Stimulated activated CD4-positive, alpha-beta T cell treated with anti-CD3 and anti-CD28 coated beads, Interleukin-1b, Interleukin-23, amount 100 ng/mL, for 48 hours (primary cell): ENCODE measurements around the gene KRTAP5-5.
"Not testable (repeated sequence)": the region's sequence is repeated elsewhere in the genome, so short reads cannot be mapped to it uniquely, and the experiment has no call there.

Experiments
- DNase-seq: peaks from one replicate; pipeline ENCODE4 v3.0.0-alpha.2; 2020

The KRTAP5-5 gene

DNA sequence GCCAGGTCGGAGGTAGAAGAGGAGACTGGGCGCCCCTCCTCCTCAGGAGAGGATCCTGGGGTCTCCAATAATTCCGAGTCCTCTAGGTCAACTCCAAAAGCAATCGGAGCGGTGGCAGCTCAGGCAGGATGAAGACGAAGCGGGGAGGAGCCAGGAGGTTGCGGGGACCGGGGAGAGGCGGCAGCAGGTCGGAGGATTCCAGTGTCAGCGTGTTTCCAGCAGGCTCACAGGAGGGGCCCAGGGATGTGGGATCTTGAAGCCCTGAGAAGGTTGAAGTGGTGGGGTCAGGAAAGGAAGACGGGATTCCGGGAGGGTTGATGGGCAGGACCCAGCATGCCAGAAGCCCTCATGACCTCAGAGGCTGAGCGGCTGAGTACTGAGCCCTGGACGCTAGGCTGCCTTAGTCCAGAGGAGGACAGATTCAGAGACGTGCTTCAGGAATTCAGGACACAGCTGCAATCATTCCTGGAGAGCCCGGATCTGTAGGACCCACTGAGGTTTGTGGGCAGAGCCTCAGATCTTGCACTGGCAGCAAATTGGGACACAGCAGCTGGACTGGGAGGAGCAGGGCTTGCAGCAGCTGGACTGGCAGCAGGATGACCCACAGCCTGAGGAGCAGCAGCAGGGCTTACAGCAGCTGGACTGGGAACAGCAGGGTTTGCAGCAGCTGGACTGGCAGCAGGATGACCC lies 22.3 kb upstream of the KRTAP5-5 start:
- not testable (repeated sequence) for DNase-seq

DNA sequence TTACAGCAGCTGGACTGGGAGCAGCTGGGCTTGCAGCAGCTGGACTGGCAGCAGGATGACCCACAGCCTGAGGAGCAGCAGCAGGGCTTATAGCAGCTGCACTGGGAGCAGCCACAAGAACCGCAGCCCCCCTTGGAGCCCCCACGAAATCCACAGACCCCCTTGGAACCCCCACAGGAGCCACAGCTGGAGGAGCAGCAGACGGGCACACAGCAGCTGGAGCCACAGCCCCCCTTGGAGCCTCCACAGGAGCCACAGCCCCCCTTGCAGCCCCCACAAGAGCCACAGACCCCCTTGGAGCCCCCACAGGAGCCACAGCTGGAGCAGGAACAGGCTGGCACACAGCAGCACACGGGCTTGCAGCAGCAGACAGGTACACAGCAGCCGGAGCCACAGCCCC lies 21.7 kb upstream of the KRTAP5-5 start:
- not testable (repeated sequence) for DNase-seq

DNA sequence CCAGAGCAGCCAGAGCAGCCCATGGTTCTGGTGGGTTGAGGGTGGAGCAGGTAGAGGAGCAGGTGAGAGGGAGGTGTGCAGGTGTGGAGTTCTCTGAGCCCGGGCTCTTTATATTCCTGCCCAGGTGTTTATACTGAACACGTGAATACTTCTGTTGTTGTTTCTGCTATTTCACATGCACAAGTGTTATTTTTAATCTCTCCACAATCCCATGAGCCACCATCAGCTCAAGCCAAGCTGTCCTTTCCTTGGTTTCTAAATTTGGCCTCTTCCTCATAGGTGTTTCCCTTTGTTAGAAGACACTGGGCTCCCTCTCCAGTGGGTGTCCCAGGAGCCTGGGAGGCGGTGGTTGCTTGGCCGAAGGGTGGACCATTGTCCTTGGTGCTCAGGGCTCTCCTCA lies 21.2 kb upstream of the KRTAP5-5 start, which contains the start of gene KRTAP5-3:
TSS of gene KRTAP5-3 (minus strand) at position 101 of the 400 bp plus-strand sequence. CDS start at position 23, 78 bp downstream.
- DNase-seq = no peak

DNA sequence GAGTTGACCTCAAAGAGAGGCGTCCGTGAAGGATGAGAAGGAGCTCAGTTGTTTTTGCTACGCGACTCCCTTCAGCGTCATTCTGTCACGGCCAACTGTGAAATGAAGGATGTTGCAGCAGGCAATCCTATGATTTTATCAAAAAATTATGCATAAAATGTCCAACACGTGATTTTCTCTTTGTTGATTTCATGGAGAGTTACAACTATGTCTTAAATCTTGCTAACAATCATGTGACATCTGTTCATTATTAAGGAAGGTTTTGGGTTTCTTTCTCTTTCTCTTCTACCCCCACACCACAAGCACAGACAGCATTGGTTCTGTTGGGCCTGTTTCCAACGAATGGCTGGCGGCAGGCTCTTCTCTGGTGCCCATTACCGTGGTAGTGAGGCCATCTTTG lies 11.3 kb upstream of the KRTAP5-5 start:
- no peak for DNase-seq

DNA sequence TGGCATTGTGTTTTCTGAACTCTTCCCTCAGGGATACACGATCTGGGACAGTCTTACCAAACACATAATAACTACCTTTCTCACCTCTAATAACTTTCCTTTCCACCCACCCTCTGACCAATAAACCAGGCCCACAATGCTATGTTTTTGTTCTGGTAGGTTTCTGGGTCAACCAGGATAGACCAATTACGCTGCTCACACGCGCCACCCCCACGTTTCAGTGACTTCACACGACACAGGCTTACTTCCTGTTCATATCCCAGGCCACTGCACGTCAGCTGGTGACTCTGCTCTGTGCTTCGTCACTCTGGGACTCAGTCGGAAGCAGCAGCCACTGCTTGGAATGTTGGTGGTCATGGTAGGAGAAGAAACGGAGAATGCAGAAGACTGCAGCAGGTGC lies 10.1 kb upstream of the KRTAP5-5 start:
- DNase-seq = no peak

DNA sequence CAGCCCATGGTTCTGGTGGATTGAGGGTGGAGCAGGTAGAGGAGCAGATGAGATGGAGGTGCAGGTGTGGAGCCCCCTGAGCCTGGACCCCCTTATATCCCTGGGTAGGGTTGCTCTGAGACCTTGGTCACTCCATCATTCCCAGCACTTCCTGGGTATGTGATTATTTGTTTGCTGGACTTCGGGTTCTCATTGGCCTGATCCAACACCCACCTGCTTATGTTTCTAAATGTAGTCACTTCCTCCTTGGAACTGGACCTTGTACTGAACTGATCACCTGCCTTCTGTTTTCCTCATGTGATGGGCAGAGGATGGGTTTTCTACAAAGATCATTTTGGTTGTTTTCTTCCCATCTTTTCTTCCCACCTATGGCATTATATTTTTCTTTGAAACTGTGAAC lies 7.5 kb upstream of the KRTAP5-5 start, which contains the start of gene KRTAP5-4:
TSS of gene KRTAP5-4 (minus strand) at position 53 of the 400 bp plus-strand sequence. CDS start at position 8, 45 bp downstream.
- DNase-seq = no peak

DNA sequence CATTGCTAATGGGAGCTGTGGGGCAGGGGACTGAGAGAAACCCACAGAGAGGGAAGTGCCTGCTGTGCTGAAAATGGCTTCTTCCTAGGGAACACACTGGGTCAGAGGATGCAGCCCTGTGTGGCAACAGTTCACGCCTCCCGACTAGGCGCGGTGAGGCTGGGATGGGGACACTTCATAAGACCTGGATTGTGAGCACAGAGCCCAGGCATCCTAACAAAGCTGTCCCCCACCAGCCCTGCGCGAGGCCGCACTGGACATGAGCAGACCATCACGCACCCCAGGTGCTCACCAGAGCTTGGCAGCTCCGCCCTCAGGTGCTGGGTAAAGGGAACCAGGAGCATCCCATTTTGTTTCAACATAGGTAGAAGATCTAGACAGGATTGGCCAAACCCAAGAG lies 5.9 kb upstream of the KRTAP5-5 start:
- DNase-seq = no peak

DNA sequence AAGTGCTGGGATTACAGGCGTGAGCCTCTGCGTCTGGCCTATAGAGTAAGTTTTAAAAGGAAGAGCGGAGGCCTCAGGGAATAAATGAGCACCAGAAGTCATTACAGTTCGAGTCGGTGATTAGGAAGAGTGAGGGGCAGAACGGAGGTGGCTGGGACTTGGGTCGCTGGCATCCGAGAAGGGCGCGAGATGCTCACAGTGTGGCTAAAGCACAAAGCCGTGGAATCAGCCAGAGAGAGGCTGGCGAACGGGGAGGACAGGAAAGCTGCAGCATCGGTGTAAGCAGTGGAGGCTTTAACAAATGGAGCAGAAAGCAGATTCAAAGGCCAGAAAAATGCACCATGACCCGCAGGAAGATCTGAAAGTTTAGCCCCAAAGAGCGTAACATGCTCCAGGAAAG lies 5.0 kb upstream of the KRTAP5-5 start:
- no peak for DNase-seq

DNA sequence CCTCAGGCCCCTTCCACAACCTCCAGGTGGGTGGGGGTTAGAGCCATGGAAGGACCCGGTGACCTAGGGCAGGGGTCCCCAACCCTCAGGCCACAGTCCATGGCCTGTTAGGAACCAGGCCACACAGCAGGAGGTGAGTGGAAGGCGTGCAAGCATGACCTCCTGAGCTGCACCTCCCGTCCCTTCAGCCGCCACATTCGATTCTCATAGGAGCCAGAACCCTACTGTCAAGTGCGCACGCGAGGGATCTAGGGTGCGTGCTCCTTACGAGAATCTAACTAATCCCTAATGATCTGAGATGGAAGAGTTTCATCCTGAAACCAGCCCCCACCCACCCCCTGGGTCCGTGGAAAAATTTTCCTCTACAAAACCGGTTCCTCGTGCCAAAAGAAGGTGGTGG lies 4.0 kb upstream of the KRTAP5-5 start:
- no peak for DNase-seq

DNA sequence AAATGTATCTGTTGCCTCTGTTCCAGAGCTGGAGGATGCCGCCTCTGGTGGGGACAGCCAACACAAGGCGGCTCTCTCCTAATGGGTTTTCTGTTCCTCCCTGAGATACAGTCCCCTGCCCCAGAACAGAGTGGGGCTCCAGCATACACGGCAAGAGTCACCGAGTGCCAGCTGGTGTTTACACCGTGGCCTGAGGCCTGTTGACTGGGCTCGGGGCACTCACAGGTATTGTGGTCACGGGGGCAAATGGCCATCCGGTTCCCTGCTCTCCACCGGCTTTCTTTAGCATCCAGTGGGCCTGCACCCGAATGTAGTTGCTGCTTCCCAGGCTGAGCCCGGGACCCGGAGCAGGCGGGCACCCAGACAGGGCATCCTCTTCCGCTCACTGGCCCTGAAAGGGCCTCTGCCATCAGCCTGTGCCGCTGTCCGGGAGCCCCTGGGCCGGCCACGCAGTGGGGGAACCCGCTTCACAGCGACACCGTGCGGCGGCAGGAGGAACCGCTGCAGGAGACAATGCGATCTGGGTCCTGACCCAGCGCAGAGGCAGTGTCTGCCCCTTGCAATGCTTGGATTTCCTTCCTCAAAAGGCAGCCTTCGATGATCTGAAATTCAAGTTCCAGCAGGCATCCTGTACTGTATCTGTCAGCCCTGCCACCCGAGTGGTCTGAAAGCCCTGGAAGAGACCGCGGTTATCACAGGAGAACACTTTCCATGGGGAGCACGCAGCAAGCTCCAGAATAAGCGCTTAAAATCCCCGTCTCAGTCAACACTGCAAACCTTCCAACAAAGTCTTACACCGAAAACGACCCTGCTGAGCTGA lies 859 bp upstream of the KRTAP5-5 start:
- peak; percentile 43 for DNase-seq

DNA sequence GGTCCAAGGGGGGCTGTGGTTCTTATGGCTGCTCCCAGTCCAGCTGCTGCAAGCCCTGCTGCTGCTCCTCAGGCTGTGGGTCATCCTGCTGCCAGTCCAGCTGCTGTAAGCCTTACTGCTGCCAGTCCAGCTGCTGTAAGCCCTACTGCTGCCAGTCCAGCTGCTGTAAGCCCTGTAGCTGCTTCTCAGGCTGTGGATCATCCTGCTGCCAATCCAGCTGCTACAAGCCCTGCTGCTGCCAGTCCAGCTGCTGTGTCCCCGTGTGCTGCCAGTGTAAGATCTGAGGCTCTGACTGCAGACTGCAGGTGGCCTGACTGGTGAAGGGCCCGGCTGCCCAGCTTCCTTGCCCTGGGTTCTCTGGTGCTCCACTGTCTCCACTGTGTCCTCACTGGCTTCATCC lies 696 bp downstream of the KRTAP5-5 start:
- DNase-seq = no peak

DNA sequence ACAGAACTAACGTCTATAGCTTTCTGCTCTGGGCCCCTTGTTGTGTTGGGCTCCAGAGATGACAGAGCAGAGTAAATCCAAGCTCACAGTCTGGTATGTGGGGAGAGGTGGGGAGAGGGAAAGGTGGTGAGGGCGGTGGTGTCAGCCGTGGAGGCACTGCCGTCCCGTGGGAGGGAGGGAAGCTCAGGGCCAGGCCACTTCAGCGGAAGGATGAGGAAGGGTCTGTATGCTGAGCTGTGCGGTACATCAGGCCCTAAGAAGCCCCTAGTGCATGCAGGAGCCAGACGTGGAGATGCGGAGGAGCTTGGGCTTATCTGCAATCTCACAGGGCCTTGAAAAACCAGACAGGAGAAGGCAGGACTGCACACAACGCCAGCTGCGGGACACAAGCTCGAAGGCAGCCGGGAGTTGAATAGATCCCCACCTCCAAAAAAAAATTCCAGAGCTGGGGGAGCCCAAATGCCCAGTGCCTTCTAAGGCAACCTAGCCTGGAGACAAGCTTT lies 1.5 kb downstream of the KRTAP5-5 start:
- DNase-seq = no peak

DNA sequence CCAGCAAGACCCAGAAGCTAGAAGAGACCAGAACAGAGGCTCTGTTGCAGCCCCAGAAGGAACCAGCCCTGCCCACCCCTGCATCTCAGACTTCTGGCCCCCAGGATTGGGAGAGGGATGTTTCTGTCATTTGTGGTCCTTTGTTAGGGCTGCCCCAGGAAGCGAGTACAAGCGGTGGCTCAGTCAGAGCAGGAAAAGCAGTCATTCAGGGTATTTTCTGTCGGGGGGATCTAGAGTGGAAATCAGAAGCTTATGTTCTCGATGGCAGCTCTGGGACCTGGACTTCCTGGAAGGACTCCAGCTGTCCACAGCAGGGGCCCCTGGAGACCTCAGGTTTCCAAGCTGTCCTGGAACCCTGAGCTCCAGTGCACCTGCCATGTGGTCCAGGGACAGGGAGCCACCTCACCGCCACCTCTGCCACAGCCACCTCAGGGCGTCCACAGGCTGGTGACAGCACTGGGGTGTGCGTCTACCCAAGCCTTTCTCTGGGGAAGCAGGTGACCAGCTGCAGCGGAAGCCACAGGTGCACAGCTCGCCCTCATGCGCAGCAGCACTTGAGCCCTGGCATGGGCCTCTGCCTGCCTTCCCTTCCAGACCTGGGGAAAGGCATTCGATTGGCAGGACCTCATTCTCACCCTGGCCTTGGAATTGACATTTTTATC lies 2.6 kb downstream of the KRTAP5-5 start:
- DNase-seq = no peak

DNA sequence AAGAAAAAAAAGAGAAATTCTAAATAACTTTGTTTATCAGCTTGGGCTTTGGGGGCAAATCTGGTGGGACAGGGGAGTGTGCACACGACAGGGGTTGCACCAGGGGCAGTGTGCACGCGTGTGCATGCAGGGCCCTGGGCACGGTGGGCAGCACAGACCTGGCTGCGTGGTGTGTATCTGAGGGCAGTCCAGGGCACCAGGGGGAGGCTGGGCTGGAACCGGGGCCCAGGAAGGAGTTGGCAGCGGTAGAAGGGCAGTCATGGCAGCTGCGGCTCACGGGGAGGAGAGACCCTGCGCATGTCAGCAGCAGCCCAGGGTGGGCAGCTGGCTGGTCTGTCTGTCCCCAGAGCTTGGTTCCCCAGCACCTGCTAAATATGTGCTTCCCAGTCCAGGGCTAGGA lies 4.3 kb downstream of the KRTAP5-5 start:
- DNase-seq = no peak

DNA sequence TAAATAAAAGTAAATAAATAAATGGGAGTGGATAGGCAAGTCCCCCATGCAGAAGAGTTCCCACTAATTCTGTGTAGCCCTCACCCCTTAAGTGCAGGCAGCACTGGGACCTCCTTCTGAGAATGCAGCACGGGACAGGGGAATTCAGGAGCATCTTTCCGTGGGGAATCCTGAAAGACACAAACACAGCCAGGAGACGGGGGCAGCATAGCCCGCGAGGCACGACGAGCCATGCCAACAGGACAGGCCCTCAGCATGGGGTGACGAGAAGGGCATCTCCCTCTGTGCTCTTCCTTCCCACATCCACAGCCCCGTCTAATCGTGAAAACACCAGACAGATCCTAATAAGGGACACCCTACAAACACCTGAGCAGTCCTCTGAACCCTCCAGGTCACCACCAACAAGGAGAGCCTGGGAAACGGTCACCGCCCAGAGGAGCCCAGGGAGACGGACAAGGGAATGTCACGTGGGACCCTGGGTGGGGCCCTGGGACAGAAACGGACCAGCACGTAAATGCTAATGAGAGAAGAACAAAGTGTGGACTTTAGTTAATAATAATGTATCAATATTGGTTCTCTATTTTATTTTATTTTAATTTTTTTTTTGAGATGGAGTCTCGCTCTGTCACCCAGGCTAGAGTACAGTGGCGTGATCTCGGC lies 6.8 kb downstream of the KRTAP5-5 start:
- no peak for DNase-seq

DNA sequence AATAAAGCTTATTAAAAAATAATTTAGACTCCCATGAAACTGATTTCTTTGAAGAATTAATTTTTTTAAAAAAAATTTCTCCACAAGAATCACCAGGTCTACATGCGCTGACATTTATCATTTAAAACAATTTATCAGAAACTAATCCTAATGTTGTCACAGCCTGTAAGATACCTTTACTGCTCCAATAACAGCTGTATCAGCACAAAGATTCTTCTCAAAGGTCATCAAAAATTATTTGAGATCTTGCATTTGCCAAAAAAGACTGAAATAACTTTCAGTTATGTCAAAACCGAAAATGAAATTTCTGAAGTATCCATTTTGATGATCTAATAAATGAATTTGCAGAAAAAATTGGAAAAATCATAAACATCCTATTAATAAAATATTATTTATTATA lies 8.1 kb downstream of the KRTAP5-5 start:
- no peak for DNase-seq

DNA sequence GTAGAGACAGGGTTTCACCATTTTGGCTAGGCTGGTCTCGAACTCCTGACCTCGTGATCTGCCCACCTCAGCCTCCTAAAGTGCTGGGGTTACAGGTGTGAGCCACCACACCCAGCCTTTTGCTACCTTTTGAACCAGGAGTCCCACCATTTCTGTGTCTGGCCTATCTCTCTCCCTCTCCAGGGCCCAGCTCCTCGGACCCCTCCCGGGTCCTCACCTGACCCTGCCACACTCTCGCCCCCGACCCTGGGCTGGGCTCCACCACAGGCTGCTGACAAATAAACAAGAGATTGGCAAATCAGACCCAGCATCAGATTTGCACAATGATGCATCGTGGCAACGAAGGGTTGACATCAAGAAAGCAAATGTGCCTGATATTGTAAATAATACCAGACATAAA lies 8.8 kb downstream of the KRTAP5-5 start:
- DNase-seq = no peak

DNA sequence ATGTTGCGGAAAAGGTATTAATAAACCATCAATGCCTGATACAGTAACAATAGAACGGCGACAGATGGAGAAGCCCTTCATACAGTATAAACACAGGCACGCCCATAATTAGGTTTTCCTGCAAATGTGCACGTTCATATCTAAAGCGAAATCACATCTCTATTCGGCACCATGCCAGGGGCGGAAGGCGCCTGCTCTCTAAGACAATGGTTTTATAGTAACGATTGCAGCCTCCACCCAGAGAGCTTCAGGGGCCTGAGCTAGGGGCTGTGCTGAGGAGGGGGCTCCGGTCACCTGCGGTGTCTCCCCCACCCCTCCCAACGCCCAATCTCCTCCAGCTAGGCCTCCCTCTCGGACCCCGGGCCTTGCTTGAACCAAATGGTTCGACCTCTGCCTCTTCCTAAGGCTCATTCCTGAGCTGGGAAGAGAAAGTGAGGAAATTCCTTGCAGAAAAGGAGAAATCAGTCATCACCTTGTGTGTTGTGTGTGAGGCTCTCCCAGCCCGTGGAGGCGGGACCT lies 9.6 kb downstream of the KRTAP5-5 start:
- no peak for DNase-seq

DNA sequence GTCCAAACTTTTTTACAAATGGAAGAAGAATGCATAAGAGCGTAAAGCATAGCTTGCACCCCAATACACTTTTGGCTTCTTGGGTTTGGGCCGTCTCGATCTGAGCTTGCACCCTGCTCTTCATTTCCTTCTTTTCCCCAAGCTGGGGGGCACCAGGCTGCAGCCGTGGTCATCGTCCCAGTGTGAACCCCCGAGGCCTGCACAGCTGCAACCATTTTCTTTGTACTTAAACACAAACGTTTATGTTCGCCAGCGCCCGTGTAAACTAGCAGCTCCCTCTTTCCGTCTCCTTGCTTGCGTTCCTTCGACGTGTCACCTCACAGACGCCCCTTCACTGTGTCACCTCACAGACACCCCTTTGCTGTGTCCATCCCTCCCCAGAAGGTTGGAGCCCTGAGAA lies 10.1 kb downstream of the KRTAP5-5 start:
- no peak for DNase-seq

DNA sequence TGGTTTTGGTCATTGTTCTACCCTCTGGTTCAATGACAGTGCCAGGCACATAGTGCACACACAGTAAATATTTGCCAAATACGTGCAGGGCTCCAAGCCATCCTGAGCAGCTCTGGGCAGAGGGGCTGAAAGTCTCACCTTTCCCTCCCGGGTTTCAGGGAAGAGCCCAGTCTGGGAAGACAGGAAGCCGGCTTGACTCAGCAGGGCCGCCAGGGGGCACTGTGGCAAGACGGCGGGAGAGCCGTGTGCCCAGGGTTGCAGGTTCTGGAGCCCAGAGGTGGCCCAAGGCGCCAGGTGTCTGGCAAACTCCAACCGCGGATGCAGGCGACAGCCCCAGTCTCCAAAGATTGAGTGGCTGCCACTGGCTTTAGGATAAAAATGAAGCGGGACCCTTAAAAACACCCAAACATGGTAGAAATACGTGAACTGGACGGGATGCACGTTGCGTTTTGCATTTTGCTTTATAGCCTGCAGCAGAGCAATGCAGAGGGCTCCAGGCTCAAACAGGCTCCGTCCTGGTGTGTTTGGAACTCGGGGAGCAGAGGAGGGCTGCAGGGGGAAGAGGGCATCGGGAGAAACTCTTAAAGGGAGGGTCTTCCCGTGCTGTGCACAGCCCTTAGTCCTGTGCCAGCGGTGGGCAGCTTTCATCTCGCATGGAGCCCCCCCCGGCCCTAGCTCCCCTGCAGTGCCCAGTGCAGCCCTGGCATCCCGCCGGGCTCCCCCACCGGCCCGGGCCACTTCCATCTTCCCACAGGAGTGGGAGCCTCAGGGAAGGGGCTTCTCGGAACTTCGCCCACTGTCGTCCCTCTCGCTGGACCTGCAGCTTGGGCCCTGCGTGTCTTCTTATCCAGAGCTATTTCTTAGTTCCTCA lies 10.7 kb downstream of the KRTAP5-5 start:
- DNase-seq = no peak

DNA sequence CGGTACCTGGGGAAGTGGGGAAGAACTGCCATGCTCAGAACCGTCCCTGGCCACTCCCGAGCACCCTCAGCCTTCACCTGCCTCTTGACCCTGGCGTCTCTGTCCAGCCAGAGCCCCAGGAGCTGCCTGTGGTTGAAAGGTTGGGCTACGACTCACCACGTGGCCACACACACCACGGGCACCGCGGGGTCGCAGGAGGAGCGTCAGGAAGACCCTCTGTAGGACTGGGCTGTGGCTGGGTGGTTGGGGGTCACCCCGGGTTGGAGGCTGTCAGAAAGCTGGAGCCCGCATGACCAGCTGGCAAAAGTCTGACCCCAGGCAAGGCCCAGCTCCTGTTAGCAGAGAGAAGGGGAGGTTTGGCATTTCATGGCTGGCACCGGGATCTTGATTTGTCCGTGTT lies 11.5 kb downstream of the KRTAP5-5 start:
- DNase-seq = no peak
